ENCODE measurements around the gene HELQ. TPM values are rescaled to one million over a fixed set of nuclear protein-coding genes. Genes with fewer than 3 reads are reported as not detected.
"Not testable (repeated sequence)": the region's sequence is repeated elsewhere in the genome, so short reads cannot be mapped to it uniquely, and the experiment has no call there.

HELQ gene
- total RNA-seq, 1 donor from 2014 or later = 22.2 TPM

DNA sequence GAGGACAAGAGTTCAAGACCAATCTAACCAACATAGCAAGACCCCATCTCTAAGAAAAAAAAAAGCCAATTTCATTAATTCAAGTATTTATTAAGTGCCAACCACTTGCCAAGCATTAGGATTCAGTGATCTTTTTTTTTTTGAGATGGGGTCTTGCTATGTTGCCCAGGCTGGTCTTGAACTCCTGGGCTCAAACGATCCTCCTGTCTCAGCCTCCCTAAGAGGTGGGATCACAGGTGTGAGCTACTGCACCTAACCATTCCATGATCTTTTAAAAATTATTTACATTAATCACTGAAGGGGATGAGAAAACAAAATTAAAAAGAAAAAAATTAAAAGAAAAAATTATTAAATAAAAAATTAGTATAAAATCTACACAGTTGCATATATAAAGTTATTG is 24.4 kb downstream of the HELQ start:
- no peak for DNase-seq (ENCODE audit: low read depth)

DNA sequence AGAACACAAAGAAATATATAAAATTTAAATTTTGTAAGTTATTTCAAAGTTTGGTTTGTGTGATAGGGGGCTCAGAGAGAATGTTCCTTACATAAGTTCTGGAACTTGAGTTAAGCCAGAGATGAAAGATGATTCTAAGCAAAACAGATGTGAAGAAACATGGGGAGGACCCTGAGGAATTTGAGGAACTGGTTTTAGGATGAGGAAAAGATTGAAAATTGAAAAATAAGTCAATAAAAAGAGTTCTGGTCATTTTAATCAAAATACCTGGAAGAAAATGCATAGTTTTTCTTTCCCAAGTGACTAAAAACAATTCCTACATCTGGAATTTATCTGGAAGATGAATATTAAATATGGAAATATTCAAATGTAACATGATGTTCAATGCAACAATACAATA is 37.4 kb downstream of the HELQ start:
- DNase-seq (ENCODE audit: low read depth) = no peak

DNA sequence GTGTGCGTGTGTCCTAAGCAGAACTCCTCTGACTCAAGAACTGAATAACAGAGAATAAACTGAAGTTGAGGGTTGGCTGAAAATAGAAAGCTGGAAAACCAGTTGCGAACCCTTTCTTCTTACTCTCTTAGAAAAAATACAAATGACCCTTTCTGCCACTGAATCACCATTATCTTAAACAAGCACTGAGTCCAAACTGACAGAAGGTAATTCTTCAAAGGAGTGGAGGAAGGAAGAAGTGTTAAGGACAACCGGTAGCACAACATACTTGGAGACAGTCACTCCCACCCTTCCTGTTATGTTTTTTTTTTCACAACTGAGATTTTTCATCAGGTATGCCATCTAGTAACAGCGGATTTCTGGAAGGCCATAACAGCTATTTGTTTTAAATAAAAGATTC is 38.1 kb downstream of the HELQ start:
- no peak for DNase-seq (ENCODE audit: low read depth)

DNA sequence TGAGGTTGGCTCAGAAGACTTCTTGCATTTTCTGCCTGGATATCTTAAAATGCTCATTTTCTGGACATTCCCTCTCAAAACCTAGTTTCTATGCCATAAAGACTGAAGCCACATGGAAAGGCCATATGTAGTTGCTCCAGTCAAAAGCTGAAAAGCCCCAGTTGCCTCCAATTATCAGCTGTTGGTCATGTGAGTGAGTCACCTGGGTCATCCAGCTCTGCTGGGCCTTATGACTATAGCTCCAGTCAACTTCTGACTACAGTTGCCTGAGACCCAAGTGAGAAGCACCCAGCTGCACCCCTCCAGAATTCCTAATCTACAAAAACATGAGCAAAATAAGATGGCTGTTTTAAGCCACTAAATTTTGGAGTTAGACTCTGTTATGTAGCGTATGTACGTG is 41.9 kb downstream of the HELQ start:
- DNase-seq (ENCODE audit: low read depth) = no peak

DNA sequence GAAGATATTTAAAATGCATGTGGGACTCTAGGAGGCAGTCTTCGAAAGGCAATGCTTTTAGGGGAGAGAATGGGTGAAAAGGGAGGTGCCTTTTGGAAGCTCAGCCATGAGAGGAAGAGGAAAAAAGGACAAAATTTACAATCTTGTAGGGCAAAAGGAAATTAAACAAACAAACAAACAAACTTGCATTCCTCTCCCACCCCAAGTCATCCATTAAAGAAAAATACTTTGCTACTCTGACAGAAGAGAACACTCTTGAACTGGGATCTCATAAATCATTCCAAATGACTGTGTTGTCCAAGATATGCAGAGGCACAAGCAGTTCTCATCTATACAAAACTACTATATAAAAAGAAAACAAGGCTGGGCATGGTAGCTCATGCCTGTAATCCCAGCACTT is 46.7 kb downstream of the HELQ start:
- no peak for DNase-seq (ENCODE audit: low read depth)

DNA sequence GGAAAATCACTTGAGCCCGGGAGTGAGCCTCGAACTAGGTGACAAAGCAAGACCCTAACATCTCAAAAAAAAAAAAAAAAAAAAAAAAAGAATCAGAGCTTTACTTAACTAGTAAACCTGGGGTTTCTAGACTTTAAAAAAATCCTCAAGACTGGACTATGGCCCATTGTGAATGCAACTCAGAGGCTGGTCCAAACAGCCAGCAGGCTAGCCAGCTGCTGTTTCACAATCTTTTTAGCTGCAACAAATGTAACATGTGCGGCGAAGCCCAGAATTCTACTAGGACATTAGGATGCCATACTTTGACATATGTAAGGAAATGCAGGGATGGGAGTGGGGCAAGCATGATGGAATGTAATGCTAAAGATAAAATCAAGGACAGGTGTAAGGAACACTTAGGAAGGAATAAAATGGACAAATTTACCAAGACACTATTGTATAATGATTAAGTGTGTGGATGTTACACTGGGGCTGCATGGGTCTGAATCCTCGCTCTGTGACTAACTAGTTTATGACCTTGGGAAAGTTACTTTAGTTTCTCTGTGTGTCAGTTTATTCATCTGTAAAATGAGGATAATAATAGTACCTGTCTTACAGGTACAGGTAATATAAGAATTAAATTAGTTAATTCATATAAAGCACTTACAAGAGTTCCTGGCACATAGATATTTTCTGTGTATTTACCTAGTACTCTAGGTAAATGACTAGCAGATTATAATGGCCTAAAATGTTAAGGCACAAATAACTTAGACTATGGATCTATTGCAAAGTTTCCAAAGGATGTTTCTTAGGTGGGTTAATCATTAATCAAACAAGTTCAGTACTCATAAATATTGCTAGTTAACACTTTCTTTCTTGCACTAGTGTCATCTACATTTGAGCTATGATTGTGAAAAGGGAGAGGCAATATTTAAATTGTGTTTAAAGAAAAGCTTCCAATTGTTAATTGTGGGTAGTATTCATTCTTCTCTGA is 49.5 kb downstream of the HELQ start:
- DNase-seq (ENCODE audit: low read depth) = peak; percentile 19

DNA sequence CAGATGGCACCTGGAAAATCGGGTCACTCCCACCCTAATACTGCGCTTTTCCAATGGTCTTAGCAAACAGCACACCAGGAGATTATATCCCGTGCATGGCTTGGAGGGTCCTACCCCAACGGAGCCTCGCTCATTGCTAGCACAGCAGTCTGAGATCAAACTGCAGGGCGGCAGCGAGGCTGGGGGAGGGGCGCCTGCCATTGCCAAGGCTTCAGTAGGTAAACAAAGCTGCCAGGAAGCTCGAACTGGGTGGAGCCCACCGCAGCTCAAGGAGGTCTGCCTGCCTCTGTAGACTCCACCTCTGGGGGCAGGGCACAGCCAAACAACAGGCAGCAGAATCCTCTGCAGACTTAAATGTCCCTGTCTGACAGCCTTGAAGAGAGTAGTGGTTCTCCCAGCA is 57.5 kb downstream of the HELQ start:
- DNase-seq (ENCODE audit: low read depth) = not testable (repeated sequence)

DNA sequence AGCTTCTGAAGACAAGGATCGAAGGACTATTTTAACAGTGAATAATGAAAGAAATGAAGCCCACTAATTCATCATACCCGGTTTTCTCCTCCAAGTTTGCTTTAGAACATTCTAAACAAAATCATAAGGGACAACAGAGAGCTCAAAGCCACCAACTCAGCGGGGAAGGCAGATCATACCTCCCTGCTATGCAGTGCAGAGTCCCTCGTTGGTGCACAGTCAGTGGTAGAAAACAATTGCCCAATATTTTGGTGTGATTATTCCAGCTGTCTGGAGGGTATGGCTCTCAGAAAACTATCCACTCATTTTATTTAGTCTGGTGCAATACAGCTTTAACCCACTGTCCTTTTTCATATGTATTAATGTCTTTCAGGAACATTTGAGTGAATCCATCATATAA is 61.7 kb downstream of the HELQ start:
- no peak for DNase-seq (ENCODE audit: low read depth)

DNA sequence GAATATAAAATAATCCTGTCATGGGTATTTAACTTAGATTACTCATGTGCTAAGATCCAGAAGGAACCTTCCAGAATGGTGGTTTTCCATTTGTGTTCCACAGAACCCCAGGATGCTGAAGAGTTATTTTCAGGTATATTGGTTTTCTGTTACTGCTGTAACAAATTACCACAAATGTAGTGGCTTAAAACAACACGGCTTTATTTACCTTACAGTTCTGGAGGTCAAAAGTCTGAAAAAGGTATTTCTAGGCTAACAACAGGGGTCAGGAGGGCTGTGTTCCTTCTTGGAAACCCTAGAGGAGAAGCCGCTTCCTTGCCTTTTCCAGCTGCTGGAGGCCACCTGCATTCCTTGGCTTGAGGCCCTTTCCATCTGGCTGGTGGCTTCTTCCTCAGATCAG is 63.1 kb downstream of the HELQ start:
- no peak for DNase-seq (ENCODE audit: low read depth)

DNA sequence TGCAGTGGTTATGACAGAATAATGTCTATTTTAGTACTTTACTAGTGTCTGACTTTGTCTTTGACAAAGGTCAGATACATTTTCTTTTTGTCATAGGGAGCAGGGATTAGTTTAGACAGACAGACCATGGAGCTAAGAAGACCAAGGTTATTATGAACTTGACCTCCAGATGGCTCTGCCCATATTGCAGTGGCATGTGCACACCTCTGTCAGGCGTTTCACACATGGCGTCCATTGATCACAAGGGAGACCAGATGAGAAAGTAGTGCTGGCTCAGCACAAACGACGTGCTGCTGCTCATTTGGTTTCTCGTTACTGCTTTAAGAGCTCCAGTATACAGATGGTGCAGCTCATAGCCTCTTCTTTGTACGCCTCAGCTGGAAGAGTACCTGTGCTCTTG is 64.7 kb downstream of the HELQ start:
- DNase-seq (ENCODE audit: low read depth) = no peak

DNA sequence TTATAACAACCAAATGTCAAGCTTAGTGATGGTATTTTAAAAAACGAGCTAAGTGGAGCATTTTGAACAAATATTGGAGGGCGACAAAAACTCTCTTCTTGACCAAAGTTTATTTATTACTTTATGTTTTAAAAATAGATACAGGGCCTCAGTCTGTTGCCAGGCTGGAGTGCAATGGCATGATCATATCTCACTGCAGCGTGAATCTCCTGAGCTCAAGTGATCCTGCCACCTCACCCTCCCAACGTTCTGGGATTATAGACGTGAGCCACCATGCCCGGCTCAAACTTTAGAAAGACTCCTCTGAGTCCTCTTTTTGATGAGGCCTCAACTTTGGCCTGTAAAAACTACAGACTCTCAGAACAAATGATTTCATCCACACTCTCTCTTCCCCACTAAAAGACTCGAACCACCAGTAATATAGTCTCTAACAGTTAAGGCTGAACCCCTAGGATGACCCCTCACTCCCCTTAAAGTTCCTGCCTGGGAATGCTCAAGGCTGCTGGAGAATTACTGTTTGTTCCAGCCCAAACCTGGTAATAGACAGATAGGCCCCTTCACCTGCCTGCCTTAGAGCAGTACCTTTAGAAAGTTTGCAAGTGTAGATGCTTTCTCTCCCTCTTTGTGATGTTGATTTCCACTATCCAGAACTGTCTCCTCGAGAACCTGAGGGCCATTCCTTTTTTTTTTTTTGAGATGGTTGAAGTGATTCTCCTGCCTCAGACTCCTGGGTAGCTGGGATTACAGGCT is 65.7 kb downstream of the HELQ start:
- no peak for DNase-seq (ENCODE audit: low read depth)

DNA sequence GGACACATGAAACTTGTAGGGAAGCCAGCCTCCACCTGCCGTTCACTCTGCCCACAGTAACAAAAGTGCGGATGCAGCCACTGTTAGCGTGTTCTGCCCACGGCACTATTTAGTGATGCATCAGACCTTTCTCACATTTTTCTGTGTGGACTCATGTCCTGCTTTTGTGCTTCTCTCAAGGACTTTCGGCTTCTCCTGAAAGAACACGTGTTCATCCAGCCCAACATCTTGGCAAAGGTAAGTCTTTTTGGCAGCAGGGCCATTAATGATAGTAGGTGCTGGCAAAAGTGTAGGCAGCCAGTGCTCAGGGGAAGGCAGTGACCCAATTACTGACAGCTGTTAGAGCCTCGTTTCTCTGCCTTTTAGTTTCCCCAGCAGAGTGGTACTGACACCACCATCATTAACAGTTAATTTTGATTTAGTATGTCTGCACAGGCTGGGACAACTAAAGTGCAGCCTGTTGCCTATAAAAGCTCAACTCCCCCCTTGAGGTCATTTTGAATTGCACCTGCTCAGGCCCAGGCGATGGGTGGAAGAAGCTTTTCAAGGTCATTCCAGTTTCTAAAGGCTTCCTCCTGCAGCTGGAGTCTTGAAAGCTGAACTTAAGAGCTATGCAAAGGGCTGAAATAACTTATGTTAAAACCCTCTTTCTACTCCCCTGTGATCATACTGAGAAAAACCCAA is 66.4 kb downstream of the HELQ start:
- DNase-seq (ENCODE audit: low read depth) = peak; percentile 42

DNA sequence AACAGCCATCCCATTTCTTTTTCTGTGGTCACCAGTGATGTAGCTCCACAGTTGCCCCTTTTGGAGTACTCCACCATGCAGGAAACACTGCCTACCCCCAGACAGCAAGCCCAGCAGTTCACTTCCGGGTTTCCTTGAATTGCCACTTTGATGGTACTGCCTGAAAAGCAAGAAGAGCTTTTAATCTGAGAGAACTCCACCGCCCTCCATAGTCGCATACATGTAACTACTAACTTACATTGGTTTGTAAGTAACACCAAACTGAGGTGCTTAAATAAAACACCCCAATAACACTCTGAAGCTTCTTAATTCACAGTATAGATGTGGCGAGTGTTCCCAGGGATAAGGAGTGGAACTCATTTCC is 67.3 kb downstream of the HELQ start:
- DNase-seq (ENCODE audit: low read depth) = no peak

DNA sequence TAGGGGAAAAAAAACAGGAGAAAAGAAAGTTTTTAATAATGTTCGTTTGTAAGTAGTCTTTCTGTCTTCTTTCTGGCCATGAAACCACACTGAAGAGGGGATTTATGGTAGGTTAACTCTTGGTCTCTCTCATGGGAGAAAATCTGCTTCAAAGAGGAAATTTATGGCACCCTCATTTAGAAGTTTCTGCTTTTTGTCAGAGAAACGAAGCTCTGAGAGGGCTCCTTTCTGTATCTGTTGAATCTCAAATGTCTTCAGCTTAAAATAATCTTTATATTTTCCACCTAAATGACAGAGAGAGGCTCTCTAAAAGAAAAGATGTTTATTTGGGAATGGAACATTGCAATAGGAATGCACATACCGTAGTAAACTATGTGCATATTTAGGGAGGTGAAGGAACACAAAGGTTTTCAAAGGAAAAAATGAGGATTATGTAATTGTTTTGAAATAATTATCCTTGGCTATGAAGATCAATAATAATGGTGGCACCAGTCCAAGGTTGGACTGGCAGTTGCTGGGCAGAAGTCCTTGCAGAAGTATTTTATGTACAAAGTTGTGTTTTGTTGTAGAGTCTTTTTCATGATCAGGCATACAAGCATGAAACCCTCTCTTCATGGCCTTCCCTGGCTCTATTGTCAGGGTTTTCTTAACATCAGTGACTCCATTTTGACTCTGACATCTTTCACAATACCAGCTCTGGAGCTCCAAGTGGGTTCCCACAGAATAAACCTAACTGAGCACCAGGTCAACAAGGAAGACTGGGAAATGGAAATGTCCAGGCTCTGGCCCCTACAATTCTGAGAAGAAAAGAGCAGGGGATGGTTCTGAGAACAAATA is 67.9 kb downstream of the HELQ start:
- no peak for DNase-seq (ENCODE audit: low read depth)

DNA sequence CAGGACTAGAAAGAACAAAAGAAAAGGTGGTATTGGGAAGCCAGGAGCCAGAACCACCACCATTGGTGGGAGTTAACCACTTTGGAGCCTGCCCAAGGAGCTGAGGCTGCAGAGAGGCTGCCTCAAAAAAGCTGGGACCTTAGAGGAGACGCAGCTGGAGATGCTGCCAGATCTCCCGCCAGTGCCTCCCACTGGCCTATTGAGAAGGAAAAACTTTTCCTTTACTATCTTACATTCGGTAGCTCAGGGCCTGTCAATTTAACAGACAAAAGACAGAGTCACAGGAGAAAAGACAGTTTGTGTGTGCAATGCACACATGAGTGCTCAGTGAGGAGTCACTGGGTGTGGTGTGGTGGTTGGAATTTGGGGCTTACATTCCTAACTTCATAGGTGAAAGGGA is 68.6 kb downstream of the HELQ start:
- DNase-seq (ENCODE audit: low read depth) = peak; percentile 47

DNA sequence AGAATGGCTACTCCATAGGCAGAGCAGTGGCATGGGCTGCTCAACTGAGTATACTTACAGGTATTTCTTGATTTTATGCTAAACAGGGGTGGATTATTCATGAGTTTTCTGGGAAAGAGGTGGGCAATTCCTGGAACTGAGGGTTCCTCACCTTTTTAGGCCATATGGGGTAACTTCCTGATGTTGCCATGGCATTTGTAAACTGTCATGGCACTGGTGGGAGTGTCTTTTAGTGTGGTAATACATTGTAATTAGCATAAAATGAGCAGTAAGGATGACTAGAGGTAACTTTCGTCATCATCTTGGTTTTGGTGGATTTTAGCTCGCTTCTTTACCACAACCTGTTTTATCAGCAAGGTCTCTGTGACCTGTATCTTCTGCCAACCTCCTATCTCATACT is 72.8 kb downstream of the HELQ start:
- DNase-seq (ENCODE audit: low read depth) = no peak

DNA sequence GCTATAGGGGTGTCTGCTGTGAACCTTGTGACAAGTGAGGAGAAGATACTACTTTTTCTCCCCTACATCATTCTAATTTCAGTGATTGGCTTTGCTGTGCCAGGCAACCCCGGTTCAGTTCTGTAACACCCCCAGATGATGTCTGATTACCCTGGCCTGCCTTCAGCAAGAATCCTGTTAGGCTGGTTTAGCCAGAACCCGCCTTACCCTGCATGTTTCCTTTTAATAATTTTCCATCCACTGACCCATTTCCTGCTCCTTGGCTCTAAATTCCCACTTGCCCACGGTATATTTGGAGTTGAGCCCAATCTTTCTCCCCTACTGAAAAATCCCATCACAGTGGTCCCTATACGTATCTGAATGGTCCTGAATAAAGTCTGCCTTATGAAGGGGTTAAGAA is 74.5 kb downstream of the HELQ start:
- DNase-seq (ENCODE audit: low read depth) = no peak

DNA sequence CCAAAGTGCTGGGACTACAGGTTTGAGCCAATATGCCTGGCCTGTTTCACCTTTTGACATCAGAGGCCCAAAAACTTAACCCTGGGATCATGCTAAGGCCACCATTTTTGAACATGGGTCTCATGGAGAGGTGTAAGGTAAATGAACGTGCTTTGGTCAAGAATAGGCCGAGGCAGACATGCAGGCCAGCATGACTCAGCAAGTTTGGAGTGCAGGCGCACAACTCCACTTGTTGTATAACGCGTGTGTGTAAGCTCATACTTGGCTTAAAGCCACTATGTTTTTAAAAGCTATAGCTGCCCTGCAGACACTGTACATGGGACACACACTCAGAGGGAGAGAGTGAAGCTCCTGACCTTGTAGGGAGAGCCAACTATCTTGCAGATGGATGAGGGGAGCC is 77.2 kb downstream of the HELQ start:
- no peak for DNase-seq (ENCODE audit: low read depth)

DNA sequence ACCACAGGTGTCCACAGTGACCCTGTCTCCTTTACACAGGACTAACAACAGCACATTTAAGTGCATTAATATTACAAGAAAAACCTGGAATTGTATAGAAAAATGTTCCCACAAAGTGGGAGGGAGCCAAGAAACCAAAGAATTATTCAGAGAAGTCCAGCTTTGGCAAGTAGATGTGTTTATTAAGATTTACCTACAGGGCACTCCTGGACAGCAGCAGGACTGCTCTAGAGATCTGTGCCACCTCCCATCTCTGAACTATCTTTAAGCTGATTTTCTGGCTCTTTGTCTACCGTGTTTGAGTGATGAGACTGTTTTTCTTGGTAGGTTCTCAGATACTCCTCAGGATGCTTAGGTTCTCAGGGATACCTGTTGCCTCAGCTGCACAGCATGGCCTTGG is 82.7 kb downstream of the HELQ start:
- DNase-seq (ENCODE audit: low read depth) = no peak

DNA sequence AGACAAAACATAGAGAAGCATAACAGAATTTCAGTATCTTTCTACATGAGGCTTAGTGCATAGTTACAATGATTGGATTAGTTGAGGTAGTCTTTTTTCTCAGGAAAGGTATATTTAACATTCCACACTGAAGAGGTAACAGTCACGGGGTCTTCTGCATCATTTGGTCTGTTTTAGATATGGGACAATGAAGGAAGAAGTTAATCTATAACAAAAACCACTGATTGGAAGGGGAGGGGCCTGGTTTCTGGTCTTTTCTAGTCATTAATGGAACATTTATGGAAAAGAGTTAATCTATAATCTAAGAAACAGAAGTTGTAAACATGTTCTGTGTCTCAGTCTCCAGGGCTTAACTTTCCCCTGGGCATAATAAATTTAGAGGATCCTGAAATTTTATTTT is 83.7 kb downstream of the HELQ start:
- peak; percentile 90 for DNase-seq (ENCODE audit: low read depth)

DNA sequence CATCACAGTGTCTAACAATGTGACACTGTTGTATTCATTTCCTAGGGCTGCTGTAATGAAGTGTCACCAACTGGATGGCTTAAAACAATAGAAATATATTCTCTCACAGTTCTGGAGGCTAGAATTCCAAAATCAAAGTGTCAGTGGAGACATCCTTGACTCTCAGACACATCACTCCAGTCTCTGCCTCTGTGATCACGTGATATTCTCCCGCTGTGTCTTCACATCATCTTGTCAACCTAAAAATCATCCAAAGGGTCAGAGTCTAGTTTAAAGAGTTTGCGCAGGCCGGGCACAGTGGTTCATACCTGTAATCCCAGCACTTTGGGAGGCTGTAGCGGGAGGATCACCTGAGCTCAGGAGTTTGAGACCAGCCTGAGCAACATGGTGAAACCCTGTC is 84.4 kb downstream of the HELQ start:
- DNase-seq (ENCODE audit: low read depth) = no peak

DNA sequence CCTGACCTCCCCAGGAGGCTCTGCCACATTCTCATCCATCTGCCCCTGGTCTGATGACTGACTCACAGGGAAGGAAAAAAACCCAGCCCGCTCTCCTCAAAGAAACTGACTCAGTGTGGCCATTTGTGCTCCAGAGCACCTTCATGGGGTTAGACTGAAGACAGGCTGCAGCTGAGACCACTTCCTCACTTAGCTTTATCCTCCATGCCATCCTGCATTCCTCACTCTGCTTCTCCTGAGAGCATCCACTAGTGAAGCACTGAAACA is 85.0 kb downstream of the HELQ start:
- DNase-seq (ENCODE audit: low read depth) = peak; percentile 68

All from renal cortical epithelial cell (primary cell).